Fibroblast of peridontal ligament (primary cell): Measurements from ENCODE around the gene SCN2B.

Source experiments
- DNase-seq: peaks from one replicate; pipeline ENCODE4 v3.0.0-alpha.2; 2010; ENCODE audit errors: extremely low read depth

Gene SCN2B

DNA sequence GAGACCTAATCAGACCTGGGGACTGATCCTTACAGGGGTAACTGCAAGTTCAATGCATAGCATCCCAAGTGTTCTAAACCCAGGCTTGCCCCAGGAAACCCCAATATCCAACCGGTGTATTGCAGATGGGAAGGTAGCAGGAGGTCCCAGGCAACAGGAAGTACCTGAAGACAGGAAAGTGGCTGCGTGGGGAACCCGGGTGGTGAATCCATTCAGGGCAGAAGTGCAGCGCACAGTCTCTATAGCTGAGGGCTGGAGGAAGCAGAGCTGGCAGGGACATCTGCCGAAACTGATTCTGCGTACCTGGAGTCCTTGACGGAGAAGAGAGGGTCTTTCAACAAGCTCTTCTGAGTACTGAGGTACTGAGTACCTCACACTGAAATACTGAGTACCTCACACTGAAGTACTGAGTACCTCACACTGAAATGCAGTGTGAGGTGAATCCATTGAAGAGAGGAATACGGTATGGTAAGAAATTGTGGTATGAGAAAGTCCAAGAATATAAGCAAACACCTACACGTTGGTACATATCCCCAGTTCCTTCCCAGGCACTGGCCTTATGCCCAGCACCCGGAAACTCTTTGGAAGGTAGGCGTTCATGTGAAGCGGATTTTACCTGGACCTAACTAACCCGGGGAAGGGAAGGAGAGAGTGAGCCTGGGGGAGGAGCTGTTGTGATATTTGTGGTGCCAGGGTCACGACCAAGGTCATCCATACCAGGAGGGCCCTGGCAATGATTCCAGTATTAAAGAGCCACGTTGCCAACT lies 43.9 kb downstream of the SCN2B start:
- no peak for DNase-seq

DNA sequence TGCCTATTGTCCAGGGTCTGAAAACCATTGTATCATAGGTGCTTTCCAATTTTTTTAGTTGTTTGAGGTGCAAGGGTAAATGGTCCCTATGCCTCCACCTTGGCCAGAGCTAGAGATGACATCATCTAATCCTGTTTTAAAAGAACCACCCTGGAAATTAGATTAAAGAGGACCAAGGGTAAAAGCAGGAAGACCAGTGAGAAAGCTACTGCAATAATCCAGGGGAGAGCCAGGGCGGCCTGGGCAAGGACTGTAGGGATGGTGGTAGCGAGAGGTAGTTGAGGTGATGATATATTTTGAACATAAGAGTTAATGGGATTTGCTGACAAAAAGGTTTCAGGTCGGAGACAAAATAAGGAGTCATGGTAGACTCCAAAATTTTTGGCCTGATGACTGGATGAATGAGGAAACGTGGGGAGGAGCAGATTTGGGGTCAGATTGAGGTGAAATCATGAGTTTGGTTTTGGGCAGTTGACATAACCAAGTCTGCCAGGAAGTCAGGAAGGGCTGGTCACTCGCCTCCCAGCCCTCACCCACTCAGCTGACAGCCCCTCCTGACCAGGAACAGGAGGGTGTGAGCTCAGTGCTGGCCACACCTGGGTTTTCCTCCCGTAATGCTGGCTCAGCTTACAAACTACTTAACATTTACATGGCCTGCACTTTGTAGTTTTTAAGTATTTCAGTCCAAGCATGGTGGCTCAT lies 46.8 kb downstream of the SCN2B start:
- DNase-seq: no peak

DNA sequence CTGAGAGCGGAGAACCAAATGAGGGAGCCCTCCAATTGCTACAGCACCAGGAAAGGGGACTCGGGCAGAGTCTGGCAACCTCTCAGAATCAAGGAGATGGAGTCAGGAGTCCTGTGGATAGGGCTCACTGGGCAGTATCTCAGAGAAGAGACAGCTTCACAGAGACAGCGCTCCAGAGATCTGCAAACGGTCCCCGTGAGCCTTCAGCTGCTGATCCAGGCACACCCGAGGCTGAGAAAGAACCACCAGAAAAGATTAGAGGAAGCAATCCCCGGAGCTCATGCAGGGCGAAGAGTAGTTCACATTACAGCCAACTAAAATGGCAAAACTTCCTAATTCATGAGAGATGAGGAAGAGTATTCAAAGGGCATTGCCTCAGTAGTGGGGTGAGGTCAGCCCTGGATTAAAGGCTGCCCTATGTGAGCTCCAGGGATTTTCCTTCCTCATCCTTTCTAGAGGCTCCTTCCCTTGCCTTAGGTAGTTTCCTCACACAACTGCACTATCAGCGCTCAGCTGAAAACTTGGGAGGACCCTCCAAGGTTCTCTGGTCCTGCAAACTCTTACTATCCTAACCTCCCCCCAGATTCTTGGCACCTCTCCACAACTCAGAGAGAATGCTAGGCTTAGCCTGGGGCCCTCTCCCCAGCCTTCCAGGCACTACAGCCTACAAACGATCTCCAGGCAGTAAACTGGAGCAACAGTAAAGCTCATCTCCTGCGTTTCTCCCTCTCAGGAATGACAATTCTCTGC lies 47.5 kb downstream of the SCN2B start:
- DNase-seq: no peak

DNA sequence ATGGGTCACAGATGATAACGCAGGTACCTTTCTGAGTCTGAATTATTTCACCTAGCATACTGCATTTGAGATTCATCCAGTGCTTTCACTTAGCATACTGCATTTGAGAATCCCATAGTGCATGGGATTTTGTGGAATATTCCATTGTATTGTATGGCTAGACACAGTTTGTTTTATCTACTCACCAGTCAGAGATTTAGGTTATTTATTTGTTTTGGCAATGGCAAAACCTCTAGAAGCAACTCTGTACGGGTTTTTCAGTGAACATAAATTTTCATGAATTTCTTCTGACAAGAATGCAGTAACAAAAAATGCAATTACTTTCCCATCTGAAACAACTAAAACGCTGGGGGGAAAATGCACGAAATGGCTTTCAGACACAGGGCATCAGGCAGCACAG lies 48.1 kb downstream of the SCN2B start:
- no peak for DNase-seq

DNA sequence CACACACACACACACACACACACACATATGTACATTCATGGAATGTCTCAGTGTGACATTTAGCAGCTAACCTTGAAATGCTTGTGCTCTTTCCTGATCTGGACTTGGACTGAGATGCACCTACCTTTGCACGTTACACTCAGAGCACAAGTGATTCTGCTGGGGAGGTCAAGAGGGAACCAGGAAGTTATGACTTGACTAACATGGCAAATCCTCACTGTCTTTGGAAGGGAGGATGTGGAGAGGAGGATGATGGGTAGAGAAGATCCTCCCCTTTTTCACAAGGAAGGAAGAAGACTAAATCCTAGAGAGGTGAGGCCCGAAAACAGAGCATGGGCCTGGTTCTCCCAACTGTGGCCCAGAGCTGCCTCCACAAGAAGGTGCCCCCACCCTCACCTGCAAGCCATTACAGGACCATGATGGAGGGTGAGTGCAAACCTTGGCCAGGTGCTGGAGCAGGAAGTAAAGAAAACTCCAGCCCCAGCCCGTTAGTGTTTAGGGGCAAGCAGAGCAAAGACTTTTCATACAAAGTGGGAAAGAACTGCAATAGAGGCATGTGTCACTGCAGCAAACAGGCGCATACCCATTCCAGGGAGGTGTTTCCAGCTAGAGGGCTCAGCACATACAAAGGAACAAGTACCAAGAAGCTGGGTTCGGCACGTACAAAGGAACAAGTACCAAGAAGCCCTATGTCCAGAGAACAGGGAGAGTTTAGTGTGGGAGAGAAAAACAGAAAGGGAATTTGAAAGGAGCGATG lies 50.2 kb downstream of the SCN2B start:
- DNase-seq: no peak

DNA sequence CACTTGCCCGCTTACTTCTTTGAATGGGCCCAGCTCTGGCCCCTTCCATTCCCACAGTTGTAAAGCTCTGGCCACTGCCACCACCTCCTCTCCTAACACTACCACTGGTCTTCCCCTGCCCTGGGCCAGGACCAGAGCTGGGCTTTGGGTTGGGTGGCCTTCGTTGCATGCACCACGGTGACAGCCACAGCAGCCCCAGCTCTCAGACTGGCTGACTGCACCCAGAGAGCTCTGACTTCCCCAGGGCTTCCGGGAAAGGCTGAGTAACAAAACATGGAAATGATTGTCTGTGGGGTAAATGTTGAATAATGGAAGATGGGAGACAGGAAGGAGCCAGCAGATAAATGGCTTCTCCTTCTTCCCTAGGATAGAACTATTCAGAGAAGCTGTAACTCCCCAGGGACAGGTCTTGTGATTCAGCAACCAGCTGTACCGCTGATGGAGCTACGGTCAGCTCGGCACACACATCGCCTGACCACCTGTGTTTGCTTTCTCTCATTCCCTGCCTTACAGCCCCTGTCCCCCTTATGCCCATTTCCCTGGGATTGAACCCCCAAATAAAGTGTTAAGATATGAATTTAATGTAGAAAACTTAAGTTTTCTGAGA lies 51.4 kb downstream of the SCN2B start:
- no peak for DNase-seq

DNA sequence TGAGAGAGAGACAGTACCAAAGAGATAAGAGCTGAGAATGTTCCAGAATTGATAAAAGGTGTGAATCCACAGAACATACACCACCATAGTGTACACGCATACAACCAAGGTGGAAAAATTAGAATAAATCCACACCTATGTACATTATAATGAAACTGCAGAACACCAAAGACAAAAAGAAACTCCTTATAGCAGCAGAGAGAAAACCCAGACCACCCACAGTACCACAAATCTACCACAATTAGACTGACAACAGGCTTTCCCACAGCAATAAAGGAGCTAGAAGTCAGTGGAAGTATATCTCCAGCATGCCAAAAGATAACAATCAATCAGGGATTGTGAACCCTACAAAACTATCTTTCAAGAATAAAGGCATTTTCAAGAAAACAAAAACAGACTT lies 55.6 kb downstream of the SCN2B start:
- no peak for DNase-seq

DNA sequence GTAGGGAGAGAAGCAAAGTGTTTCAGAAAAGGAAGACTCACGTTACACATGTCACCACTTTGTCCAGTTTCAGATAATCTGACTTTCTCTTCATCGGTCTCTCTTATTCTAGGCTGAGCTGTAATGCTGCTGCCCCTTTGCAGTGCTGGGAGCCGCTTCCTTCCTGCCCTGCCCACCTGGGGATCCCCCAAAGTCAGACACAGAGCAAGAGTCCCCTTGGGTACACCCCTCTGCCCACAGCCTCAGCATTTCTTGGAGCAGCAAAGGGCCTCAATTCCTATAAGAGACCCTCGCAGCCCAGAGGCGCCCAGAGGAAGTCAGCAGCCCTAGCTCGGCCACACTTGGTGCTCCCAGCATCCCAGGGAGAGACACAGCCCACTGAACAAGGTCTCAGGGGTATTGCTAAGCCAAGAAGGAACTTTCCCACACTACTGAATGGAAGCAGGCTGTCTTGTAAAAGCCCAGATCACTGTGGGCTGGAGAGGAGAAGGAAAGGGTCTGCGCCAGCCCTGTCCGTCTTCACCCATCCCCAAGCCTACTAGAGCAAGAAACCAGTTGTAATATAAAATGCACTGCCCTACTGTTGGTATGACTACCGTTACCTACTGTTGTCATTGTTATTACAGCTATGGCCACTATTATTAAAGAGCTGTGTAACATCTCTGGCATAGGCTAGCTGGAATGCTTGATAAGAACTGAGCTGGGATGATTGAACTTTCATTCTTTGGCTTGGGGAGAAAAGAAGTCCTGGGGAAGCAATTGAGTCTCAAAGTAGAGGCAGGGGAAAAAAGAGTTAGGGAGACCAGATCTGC lies 58.4 kb downstream of the SCN2B start:
- DNase-seq: no peak

DNA sequence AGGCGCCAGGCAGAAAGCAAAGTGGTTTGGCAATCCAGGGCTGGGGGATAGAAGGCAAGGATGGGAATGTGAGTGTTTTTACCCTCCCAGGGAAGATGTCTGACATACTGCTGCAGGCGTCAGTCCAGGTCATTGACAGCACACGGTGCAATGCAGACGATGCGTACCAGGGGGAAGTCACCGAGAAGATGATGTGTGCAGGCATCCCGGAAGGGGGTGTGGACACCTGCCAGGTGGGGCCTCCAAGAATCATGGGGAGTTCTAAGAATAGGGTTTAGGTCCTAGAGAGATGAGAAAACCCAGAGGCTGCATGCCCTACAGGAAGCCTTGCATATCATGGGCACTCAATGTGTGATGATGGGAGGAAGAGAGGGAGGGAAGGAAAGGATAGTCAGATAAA lies 61.4 kb downstream of the SCN2B start:
- DNase-seq: no peak

DNA sequence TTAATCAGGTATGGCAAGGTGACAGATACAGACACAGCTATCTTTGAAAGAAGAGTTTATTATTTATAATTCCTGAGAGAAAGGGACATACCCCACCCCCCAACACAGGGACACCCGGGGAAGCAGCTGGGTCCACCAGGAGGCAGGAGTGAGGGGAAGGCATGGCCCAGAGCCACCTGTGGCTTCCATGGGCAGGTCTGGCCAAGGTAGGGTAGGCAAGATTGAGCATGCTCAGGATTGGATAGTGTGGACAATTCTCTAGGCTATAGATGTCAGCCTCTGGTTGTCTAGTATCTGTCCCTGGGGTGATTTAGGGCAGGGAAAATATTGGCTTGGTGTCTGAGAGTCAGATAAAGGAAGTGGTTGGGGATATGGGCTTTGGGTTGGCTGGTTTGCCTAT lies 62.2 kb downstream of the SCN2B start:
- no peak for DNase-seq

DNA sequence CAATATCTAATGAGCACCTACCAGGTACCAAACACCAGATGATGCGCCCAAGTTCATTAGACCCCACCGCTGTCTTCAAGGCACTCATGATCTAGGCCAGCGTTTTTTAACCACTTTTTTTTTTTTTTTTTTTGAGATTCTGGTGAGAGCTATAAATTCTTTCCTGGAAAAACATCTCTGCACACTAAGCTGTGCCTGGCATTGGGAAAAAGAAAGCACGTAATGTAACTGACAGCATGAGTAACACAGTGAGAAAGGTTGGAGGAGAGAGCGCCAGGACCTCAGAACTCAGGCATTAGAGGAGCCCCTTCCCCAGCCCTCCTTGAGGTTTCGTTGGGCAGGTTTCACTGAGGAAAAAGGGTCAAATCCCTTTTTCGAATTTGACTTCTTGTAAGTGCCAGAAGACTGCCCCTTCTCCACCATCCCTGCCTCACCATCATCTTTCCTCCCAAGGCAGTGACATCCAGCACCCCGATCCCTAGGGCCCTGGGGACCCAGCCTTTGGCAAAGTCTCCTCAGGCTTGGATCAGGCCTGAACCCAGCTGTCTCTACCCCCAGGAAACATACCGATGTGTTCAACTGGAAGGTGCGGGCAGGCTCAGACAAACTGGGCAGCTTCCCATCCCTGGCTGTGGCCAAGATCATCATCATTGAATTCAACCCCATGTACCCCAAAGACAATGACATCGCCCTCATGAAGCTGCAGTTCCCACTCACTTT lies 63.6 kb downstream of the SCN2B start:
- DNase-seq: no peak
